Stimulated activated naive CD8-positive, alpha-beta T cell treated with anti-CD3 and anti-CD28 coated beads, Interleukin-15, amount 100 ng/mL, for 72 hours (primary cell): ENCODE measurements around the gene NCK2.

Experiments used
- ATAC-seq: fragments of 150-1000 bp; cut with Tn5 transposase; 2 replicates; pipeline ENCODE4 v1.10.0; 2021; ENCODE audit warnings: mild to moderate bottlenecking, moderate library complexity
- DNase-seq, 2 donors: peaks; one replicate each; pipeline ENCODE4 v3.0.0; 2021 to 2022
- H3K27ac Mint-ChIP-seq, 2 donors: one replicate each; pipeline ENCODE4 v1.8.0; 2022; ENCODE audit warnings: mild to moderate bottlenecking in 2 of 2, mixed read lengths in 2 of 2, moderate library complexity in 2 of 2
- H3K27me3 Mint-ChIP-seq: one replicate; pipeline ENCODE4 v1.8.0; 2022; ENCODE audit warnings: mixed read lengths
- H3K4me1 Mint-ChIP-seq: one replicate; pipeline ENCODE4 v1.8.0; 2022; ENCODE audit warnings: mild to moderate bottlenecking, mixed read lengths
- H3K4me3 Mint-ChIP-seq, 2 donors: one replicate each; pipeline ENCODE4 v1.8.0; 2022; ENCODE audit warnings: mild to moderate bottlenecking in 2 of 2, mixed read lengths in 2 of 2, moderate library complexity in 1 of 2
- H3K9me3 Mint-ChIP-seq, 2 donors: one replicate each; pipeline ENCODE4 v1.8.0; 2022; ENCODE audit warnings: mixed read lengths in 2 of 2

Gene NCK2

GRCh38 chr2:105730170-105730569 lies 14.5 kb upstream of the NCK2 start:
- H3K4me3 Mint-ChIP-seq = no peak overlapping the region
- no peak overlapping the region for H3K27ac Mint-ChIP-seq
- H3K27me3 Mint-ChIP-seq = no peaks in the 10 kb centered on the region
- ATAC-seq (no peak), DNase-seq (no peak)
- peaks cover 25% of the 10 kb centered on the region for H3K4me1 Mint-ChIP-seq
- peaks cover 7 to 9% of the 10 kb centered on the region in 2 donors for H3K9me3 Mint-ChIP-seq

DNA sequence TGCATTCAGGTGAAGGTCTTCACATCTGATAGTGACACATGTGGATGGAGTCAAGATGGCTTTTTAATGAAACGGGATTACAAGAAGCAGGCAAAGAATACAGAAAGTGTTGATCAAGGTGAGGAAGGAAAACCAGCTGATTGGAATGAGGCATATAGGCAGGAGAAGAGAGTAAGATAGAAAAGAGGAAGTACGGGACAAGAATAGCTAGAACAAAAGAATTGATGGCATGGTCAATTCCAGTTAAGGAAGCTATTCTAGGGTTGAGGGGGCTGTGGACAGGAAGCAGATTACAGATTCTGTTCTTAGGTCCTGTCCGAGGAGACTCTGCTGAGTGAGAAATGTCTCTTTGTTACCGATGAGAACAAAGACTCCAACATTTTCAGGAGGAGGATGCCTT lies 13.2 kb upstream of the NCK2 start:
- ATAC-seq (no peak), DNase-seq (no peak)
- no peaks in the 10 kb centered on the region for H3K27me3 Mint-ChIP-seq
- H3K27ac Mint-ChIP-seq = no peak overlapping the region
- H3K9me3 Mint-ChIP-seq = peaks cover 8 to 9% of the 10 kb centered on the region in 2 donors
- peaks cover 36% of the 10 kb centered on the region for H3K4me1 Mint-ChIP-seq
- no peak overlapping the region for H3K4me3 Mint-ChIP-seq

- Mint-ChIP-seq H3K9me3 (peaks cover 2 to 4% of the 10 kb centered on the region in 2 donors), H3K4me1 (peaks cover 36% of the 10 kb centered on the region), H3K27ac (no peak overlapping the region), H3K27me3 (no peaks in the 10 kb centered on the region), H3K4me3 (no peak overlapping the region)
- ATAC-seq = no peak
- DNase-seq = no peak
These were observed 12.6 kb upstream of the NCK2 start for GRCh38 chr2:105732101-105732500.

DNA sequence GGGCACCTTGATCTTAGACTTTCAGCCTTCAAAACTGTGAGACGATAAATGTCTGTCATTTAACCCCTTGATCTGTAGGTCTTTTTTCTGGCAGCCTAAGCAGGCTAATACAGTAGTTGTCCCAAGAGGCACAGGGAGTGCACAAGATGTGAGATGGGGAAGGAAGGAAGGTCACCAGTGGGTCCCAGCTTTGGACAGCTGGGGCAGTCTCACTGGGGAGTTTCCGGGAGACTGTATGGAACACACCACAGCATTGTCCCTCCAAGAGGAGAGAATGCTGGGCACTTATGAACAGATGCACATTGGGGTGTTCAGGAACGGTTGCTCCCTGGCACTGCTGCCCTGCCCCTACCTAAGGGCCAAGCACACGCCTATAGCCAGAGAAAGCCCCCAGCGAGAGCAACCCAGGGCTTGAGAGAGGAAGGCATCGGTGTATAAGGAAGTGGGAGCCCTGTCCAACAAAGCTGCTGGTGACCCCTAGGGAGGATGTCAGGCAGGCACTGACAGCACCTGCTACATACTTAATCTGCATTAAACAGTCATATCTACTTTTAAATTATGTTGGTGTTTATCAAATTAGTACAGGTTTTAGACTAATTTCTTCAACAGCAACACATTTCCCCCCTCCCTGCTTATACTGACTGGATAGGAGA lies 11.6 kb upstream of the NCK2 start:
- Mint-ChIP-seq H3K9me3 (peaks cover 0 to 4% of the 10 kb centered on the region in 2 donors), H3K4me1 (peaks cover 45% of the 10 kb centered on the region), H3K27ac (no peak overlapping the region), H3K27me3 (no peaks in the 10 kb centered on the region), H3K4me3 (no peak overlapping the region)
- no peak for DNase-seq
- no peak for ATAC-seq

DNA sequence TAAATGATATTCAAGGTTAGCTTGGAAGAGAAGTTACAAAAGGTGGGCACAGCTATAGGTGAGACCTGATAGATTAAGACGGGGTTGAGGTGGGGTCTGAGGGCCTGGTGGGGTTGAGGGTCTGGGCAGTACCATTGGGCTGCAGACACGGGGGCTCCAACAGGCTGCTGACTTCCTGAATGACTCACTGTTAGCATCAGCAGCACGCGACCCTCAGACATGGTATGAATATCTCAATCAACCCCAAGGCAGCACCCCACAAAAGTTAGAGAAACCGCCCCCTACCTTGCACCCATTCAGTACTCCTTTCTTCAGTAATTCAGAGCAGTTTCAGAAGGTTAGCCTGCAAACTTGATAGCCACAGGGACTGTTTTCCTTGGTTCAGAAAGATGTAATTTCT lies 10.8 kb upstream of the NCK2 start:
- H3K4me3 Mint-ChIP-seq = no peak overlapping the region
- peaks cover 50% of the 10 kb centered on the region for H3K4me1 Mint-ChIP-seq
- H3K9me3 Mint-ChIP-seq = peaks cover 0 to 4% of the 10 kb centered on the region in 2 donors
- no peaks in the 10 kb centered on the region for H3K27me3 Mint-ChIP-seq
- no peak for DNase-seq
- no peak overlapping the region for H3K27ac Mint-ChIP-seq
- peak; percentile 61 for ATAC-seq

GRCh38 chr2:105734762-105735538 lies 9.8 kb upstream of the NCK2 start:
- H3K4me1 Mint-ChIP-seq = peaks cover 61% of the 10 kb centered on the region
- peak overlapping the region in 1 of 2 donors; percentile 9 for H3K4me3 Mint-ChIP-seq
- ATAC-seq (no peak), DNase-seq (no peak)
- peaks cover 0 to 4% of the 10 kb centered on the region in 2 donors for H3K9me3 Mint-ChIP-seq
- H3K27me3 Mint-ChIP-seq = no peaks in the 10 kb centered on the region
- peak overlapping the region; percentile 13 to 67 for H3K27ac Mint-ChIP-seq

DNA sequence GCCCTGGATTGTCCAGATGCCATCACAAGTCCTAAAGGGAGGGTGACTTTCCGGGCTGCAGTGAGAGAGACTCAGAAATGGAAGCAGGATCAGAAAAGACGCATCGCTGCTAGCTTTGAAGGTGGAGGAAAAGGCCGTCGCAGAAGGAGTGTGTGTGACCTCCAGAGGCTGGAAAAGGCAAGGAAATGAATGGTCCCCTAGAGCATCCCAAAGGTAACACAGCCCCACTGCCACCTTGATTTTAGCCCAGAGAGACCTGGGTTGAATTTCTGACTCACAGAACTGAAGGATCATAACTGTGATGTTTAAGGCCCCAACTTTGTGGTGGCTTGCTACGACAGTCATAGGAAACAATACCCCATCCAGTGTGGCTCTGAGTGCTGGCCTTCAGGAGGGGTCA lies 8.6 kb upstream of the NCK2 start:
- peaks cover 0 to 4% of the 10 kb centered on the region in 2 donors for H3K9me3 Mint-ChIP-seq
- H3K27ac Mint-ChIP-seq = no peak overlapping the region
- H3K27me3 Mint-ChIP-seq = no peaks in the 10 kb centered on the region
- H3K4me3 Mint-ChIP-seq = no peak overlapping the region
- no peak for DNase-seq
- peaks cover 73% of the 10 kb centered on the region for H3K4me1 Mint-ChIP-seq
- ATAC-seq = no peak

GRCh38 chr2:105737980-105738657 lies 6.6 kb upstream of the NCK2 start:
- ATAC-seq (peak; percentile 76), DNase-seq (no peak)
- peaks cover 0 to 4% of the 10 kb centered on the region in 2 donors for H3K9me3 Mint-ChIP-seq
- no peaks in the 10 kb centered on the region for H3K27me3 Mint-ChIP-seq
- peak overlapping the region; percentile 66 to 83 for H3K4me3 Mint-ChIP-seq
- peak overlapping the region; percentile 97 to 98 for H3K27ac Mint-ChIP-seq
- peaks cover 88% of the 10 kb centered on the region for H3K4me1 Mint-ChIP-seq

DNA sequence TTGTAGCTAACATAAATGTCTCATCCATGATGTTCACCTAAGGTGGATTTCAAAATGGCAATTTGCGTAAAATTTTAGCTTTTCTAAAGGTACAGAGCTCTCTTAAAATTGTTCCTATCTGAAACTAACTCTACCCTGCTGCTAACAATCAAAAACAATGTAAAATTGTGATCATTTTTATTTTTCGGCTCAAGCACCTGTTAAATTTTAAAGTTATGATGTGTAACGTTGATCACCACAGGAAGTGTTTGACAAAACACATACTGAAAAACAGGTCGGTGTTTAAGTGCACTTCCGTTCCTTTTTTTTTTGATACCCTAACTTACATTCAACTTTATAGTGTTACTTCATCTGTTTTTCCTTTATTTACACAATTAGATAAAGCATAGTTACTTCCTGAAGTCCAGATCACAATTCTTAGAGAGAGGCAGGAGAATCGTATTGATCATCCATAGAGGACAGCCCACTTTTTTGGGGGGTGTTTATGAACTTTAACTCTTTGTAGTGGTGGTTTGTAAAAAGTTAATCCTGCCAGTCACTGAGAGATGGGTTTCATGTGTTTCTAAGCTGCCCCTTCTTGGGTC lies 6.0 kb upstream of the NCK2 start:
- Mint-ChIP-seq H3K9me3 (peaks cover 0 to 4% of the 10 kb centered on the region in 2 donors), H3K4me3 (peak overlapping the region; percentile 66 to 83), H3K4me1 (peaks cover 88% of the 10 kb centered on the region), H3K27me3 (no peaks in the 10 kb centered on the region), H3K27ac (peak overlapping the region; percentile 97 to 98)
- DNase-seq = no peak
- ATAC-seq = peak; percentile 34

DNA sequence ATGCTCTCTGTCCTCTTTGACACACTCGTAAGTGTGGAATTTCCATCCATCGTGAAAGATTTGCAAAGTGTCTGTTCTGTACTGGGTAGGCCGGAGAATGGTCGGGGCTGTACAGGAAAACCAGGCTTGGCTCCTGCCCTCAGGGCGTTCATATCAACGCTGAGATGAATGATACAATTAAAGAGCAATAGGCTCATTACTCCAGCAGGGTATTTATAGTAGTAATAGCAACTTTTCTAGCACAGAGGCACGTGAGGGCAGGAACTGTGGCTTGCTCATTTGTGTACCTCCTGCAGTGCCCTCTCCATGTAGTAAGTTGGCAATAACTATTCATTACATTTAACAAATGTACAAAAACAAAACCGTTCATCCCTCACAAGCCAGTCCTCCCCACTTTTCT lies 5.3 kb upstream of the NCK2 start:
- ATAC-seq (peak; percentile 67), DNase-seq (peak in 1 of 2 donors; percentile 50)
- peaks cover 86% of the 10 kb centered on the region for H3K4me1 Mint-ChIP-seq
- H3K27ac Mint-ChIP-seq = peak overlapping the region; percentile 97 to 98
- peak overlapping the region; percentile 66 to 83 for H3K4me3 Mint-ChIP-seq
- H3K27me3 Mint-ChIP-seq = no peaks in the 10 kb centered on the region
- peaks cover 0 to 4% of the 10 kb centered on the region in 2 donors for H3K9me3 Mint-ChIP-seq

DNA sequence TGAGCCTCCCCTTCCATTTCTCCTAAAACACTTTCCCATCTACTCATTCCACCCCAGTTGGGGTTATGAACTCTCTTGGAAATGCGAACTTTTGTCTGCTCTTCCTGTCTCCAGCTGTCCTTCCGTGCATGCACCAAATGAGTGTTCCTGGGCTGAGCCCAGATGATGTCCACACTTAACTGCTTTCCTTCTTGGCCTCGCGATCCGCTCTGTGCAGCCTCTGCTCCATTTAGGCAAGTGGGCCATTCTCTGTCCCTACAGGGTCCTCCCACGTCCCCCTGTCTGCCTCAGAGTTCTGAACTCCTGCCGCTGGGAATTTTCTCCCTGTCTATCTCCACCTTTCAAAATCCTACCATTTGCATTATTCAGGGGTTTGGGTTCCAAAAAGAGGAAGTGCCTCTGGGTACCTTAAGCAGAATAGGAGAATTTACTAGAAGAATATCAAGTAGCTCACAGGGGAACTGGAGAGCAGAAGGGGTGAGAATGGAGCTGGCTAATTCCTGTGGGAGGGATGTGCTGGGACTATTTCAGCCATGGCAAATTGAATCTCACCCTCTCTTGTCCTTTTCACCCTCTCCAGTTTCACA lies 4.7 kb upstream of the NCK2 start:
- Mint-ChIP-seq H3K4me3 (peak overlapping the region; percentile 66 to 83), H3K27ac (peak overlapping the region; percentile 97 to 98), H3K4me1 (peaks cover 80% of the 10 kb centered on the region), H3K27me3 (no peaks in the 10 kb centered on the region), H3K9me3 (peaks cover 0 to 4% of the 10 kb centered on the region in 2 donors)
- DNase-seq = no peak
- no peak for ATAC-seq

DNA sequence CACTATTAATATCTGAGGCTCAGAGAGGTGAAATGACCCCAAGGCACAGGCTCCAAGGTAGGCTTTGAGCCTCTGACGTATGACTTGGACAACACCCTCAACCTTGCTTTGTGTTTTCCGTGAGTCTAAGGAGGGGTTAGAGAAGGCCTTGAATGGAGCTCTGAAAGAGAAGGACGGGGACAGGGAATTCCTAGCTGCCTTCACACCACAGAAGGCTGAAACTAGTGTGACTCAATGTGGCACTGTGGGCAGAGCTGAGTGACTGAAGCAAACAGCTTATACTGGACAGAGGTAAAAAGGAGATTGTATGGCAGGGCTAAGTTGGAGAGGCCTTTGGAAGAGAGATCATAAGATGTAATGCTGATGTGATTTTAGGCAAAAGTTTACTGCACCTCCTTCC lies 3.5 kb upstream of the NCK2 start:
- ATAC-seq = peak; percentile 27
- DNase-seq = no peak
- Mint-ChIP-seq H3K27me3 (no peaks in the 10 kb centered on the region), H3K27ac (no peak overlapping the region), H3K4me1 (peaks cover 69% of the 10 kb centered on the region), H3K9me3 (no peaks in the 10 kb centered on the region), H3K4me3 (peak overlapping the region; percentile 41 to 55)

- Mint-ChIP-seq H3K4me3 (peak overlapping the region in 1 of 2 donors; percentile 42), H3K4me1 (peaks cover 72% of the 10 kb centered on the region), H3K27me3 (no peaks in the 10 kb centered on the region), H3K9me3 (no peaks in the 10 kb centered on the region), H3K27ac (peak overlapping the region in 1 of 2 donors; percentile 54)
- DNase-seq (no peak), ATAC-seq (no peak)
These were observed 3.1 kb upstream of the NCK2 start for GRCh38 chr2:105741617-105742016.

DNA sequence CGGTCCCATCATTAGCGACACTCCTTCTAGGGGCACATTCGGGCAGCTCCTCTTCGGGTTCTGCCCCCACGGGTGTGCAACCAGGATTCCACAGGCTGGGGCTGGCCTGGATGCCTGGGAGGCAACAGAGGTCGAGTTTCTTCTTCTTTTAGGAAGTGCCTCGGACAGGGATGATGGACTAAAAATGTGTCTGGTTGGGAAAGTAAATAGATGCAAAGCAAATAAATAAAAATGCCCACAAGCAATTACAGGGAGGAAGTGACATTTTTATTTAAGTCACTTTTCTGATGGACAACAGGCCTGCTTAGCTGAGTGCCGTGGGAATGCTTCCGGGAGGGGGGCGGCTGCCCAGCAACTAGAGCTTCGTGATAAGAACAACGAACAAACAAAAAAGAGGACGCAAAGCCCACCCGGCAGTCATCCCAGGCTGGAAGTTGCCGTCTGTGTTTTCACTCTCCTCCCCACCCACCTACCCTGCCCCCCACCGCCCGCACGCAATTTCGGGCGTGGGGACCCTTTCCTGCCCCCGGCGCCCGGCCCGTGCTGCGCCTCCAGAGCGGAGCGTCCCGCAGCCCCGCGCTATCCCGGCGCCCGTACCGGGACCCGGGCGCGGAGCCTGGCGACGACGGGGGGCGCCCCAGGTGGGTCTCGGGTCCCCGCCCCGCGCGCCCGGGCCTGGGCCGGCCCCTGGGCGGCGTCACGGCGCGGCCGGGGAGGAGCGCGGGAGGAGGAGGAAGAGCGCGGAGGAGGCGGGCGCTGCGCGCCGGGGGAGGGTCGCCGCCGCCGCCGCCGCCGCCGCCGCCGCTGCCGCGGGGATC lies 412 bp upstream of the NCK2 start:
- Mint-ChIP-seq H3K27ac (peak overlapping the region; percentile 78 to 87), H3K4me3 (peak overlapping the region; percentile 78 to 81), H3K9me3 (no peaks in the 10 kb centered on the region), H3K27me3 (no peaks in the 10 kb centered on the region), H3K4me1 (peaks cover 79% of the 10 kb centered on the region)
- peak; percentile 53 for ATAC-seq
- peak; percentile 54 to 57 for DNase-seq
